H1 (cell line): ENCODE measurements around the gene GALNT18. TPM values are rescaled to one million over a fixed set of nuclear protein-coding genes. Genes with fewer than 3 reads are reported as not detected.

Experiments used
- BCL11A ChIP-seq, 2 experiments: IDR thresholded peaks; one replicate each; pipeline ENCODE4 v1.6.1; 2011; ENCODE audit warnings: low read depth in 2 of 2, low read length in 2 of 2, mild to moderate bottlenecking in 2 of 2
- CREB1 ChIP-seq: IDR thresholded peaks from 2 replicates; pipeline ENCODE4 v1.6.1; 2012; ENCODE audit warnings: inconsistent platforms
- RBBP5 ChIP-seq: IDR thresholded peaks from 2 replicates; pipeline ENCODE4 v1.7.1; 2012; ENCODE audit warnings: low read depth, mild to moderate bottlenecking, inconsistent platforms, low read length, moderate library complexity, borderline replicate concordance
- SIN3A ChIP-seq, 2 experiments: IDR thresholded peaks in 1 of 2; conservative IDR thresholded peaks in 1 of 2; 2 replicates each; pipeline ENCODE4 v1.6.1; 2011 to 2012; ENCODE audit warnings: low read length in 2 of 2, improper control_type of control experiment in 1 of 2, low read depth in 1 of 2, mild to moderate bottlenecking in 1 of 2
- SP2 ChIP-seq: IDR thresholded peaks from 2 replicates; pipeline ENCODE4 v1.6.1; 2012; ENCODE audit warnings: mild to moderate bottlenecking, low read length, inconsistent platforms
- TEAD4 ChIP-seq: IDR thresholded peaks from 2 replicates; pipeline ENCODE4 v1.6.1; 2012; ENCODE audit warnings: low read depth, low read length, inconsistent platforms, mixed read lengths
- polyA plus RNA-seq, 7 experiments: library from polyadenylated mRNA; depleted of rRNA in 3 of 7; stranded (reverse) in 5 of 7; unstranded in 2 of 7; fragments of >200 nt in 5 of 7; fragments of 200-250 nt in 2 of 7; gene quantifications; 1 replicate in 5 of 7; 2 replicates in 1 of 7; 4 replicates in 1 of 7; pipeline versions ENCODE4 v1.2.1 to v1.2.3, GENCODE V29; 2011 to 2013; ENCODE audit warnings: missing spikeins in 2 of 7, mixed read lengths in 2 of 7
- total RNA-seq: library from RNA; stranded (reverse); fragmentation: NEBNext Ultra II Directional; extraction: Animal tissue kit (Norgen Biotek cat#: 25700); gene quantifications from 2 replicates; pipeline ENCODE4 v1.2.1, GENCODE V29; 2021

The GALNT18 gene
- total and polyA plus RNA-seq, 2 of the 8 experiments (the other 6 are each of a cell fraction or from before 2014, with no cell fraction given), result 6.0 to 9.4 TPM

DNA sequence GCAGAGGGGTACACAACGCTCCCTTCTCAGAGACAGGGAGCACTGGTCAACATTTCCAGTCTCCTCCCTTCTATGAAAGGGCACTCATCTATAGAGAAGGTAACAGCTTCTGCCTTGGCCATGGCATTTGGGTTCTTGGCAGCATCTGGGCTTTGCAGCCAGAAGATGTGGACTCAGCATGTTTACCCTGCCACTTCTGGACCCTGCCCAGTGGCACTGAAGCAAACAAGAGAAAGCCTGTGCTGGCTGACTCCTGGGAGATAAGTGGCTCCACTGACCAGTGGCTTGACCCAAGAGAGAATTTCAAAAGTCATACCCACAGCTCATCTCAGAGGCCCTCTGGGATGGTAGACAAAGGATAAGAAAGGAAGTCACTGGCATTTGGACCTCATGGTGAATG, 276.7 kb downstream of the GALNT18 start (continued):
- TF ChIP-seq SP2, result no peak
- no peak for TF ChIP-seq CREB1
- no peak for TF ChIP-seq TEAD4
- no peak for TF ChIP-seq SIN3A (conservative IDR thresholded peaks at IDR 0.05 in 1 of 2, IDR thresholded peaks at IDR 0.05 in 1 of 2; ENCODE audit: low read depth in 1 of 2, low read length in 2 of 2)
- TF ChIP-seq BCL11A (IDR thresholded peaks at IDR 0.05; ENCODE audit: low read depth in 2 of 2, low read length in 2 of 2), result no peak
- no peak for TF ChIP-seq RBBP5
